BLaER1 (cell line): ENCODE data around the gene VIPAS39.

Experiments used
- H3K27ac ChIP-seq: shearing (Covaris generic); formaldehyde crosslinking; 2 replicates; pipeline ENCODE4 v1.8.1; 2022
- H3K27me3 ChIP-seq: shearing (Covaris generic); formaldehyde crosslinking; 2 replicates; pipeline ENCODE4 v1.8.1; 2022
- H3K36me3 ChIP-seq: shearing (Covaris generic); formaldehyde crosslinking; 2 replicates; pipeline ENCODE4 v1.8.1; 2022
- H3K4me1 ChIP-seq: shearing (Covaris generic); formaldehyde crosslinking; 2 replicates; pipeline ENCODE4 v1.8.1; 2022
- H3K4me2 ChIP-seq: shearing (Covaris generic); formaldehyde crosslinking; 2 replicates; pipeline ENCODE4 v1.8.1; 2022
- H3K4me3 ChIP-seq: shearing (Covaris generic); formaldehyde crosslinking; 2 replicates; pipeline ENCODE4 v1.8.1; 2022
- H3K9ac ChIP-seq: shearing (Covaris generic); formaldehyde crosslinking; 2 replicates; pipeline ENCODE4 v1.8.1; 2022
- H3K9me3 ChIP-seq: shearing (Covaris generic); formaldehyde crosslinking; 2 replicates; pipeline ENCODE4 v1.8.1; 2022
- H4K20me1 ChIP-seq: shearing (Covaris generic); formaldehyde crosslinking; 2 replicates; pipeline ENCODE4 v1.8.1; 2022
- Cebpa-rat ChIP-seq: shearing (Covaris generic); IDR thresholded peaks from 2 replicates; pipeline ENCODE4 v1.8.1; 2022

Gene VIPAS39

GRCh38 chr14:77489041-77489440, 31.6 kb upstream of the VIPAS39 start:
- Histone ChIP-seq H3K4me1 (peaks cover 20% of the 10 kb centered on the region), H3K27ac (no peak overlapping the region), H3K4me3 (no peak overlapping the region), H3K36me3 (no peaks in the 10 kb centered on the region), H3K9me3 (no peaks in the 10 kb centered on the region), H3K27me3 (no peaks in the 10 kb centered on the region), H4K20me1 (no peaks in the 10 kb centered on the region; the same call in 1 of the 2 replicates), H3K4me2 (no peak overlapping the region), H3K9ac (no peak overlapping the region)
- TF ChIP-seq Cebpa-rat = no peak

DNA sequence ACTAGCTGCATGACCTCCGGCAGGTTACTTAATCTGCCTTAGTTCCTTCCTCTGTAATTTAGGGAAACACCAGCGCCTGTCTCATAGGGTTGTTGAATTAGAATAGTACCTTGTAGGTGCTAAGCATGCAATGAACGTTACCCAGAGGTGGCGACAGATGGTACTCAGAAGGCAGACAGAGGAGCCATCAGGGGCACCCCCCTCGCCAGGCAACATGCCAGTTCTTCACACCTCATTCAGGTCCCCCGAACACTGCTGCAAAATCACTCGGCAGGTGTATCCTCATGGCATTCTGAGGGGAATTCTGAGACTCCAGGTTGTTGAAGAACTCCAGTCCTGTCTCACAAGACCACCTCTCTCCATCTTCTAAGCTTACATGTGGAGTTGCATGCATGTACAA, 31.2 kb upstream of the VIPAS39 start:
- Histone ChIP-seq H4K20me1 (no peaks in the 10 kb centered on the region; the same call in 1 of the 2 replicates), H3K27ac (no peak overlapping the region), H3K4me1 (peaks cover 25% of the 10 kb centered on the region), H3K9ac (no peak overlapping the region), H3K9me3 (no peaks in the 10 kb centered on the region), H3K36me3 (no peaks in the 10 kb centered on the region), H3K27me3 (no peaks in the 10 kb centered on the region), H3K4me2 (no peak overlapping the region), H3K4me3 (no peak overlapping the region)
- no peak for TF ChIP-seq Cebpa-rat

- Histone ChIP-seq H3K4me1 (peaks cover 49% of the 10 kb centered on the region), H3K27ac (no peak overlapping the region), H3K27me3 (no peaks in the 10 kb centered on the region), H3K4me2 (no peak overlapping the region), H3K36me3 (no peaks in the 10 kb centered on the region), H3K9ac (no peak overlapping the region), H3K9me3 (no peaks in the 10 kb centered on the region), H4K20me1 (no peaks in the 10 kb centered on the region; the same call in 1 of the 2 replicates), H3K4me3 (no peak overlapping the region)
- no peak for TF ChIP-seq Cebpa-rat
These were observed 28.7 kb upstream of the VIPAS39 start for GRCh38 chr14:77485901-77486678.

DNA sequence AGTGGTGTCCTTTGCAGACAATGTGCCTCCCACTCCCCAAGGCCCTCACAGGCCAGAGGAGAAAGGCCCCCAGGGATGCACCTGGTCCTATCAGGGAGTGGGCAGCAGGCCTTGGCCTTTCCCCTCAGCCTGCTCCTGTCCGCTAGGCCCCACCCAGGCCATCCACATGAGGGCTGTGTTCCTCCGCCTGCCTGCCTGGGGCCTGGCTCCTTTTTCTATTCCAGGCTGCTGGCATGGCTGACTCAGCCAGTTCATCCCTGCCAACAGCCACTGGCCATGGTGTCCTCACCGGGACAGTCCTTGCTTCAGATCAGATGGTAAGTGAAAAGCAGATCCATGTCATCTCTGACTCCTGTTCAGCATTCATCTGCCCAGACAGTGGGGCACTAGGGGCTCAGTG, 27.9 kb upstream of the VIPAS39 start:
- Histone ChIP-seq H3K27ac (no peak overlapping the region), H3K9ac (no peak overlapping the region), H3K36me3 (no peaks in the 10 kb centered on the region), H3K4me2 (no peak overlapping the region), H3K4me1 (peaks cover 55% of the 10 kb centered on the region), H4K20me1 (no peaks in the 10 kb centered on the region; the same call in 1 of the 2 replicates), H3K4me3 (no peak overlapping the region), H3K9me3 (no peaks in the 10 kb centered on the region), H3K27me3 (no peaks in the 10 kb centered on the region)
- no peak for TF ChIP-seq Cebpa-rat

- Histone ChIP-seq H3K4me2 (peak overlapping the region; percentile 78), H3K27ac (no peak overlapping the region), H3K36me3 (no peaks in the 10 kb centered on the region), H4K20me1 (no peaks in the 10 kb centered on the region; the same call in 1 of the 2 replicates), H3K4me1 (peaks cover 46% of the 10 kb centered on the region), H3K4me3 (no peak overlapping the region), H3K27me3 (no peaks in the 10 kb centered on the region), H3K9ac (no peak overlapping the region), H3K9me3 (no peaks in the 10 kb centered on the region)
- no peak for TF ChIP-seq Cebpa-rat
These were observed 25.0 kb upstream of the VIPAS39 start for GRCh38 chr14:77482422-77482821.

- Histone ChIP-seq H3K36me3 (no peaks in the 10 kb centered on the region), H3K27ac (no peak overlapping the region), H4K20me1 (no peaks in the 10 kb centered on the region), H3K4me3 (no peak overlapping the region), H3K9ac (no peak overlapping the region), H3K4me1 (peaks cover 42% of the 10 kb centered on the region), H3K9me3 (no peaks in the 10 kb centered on the region), H3K4me2 (no peak overlapping the region), H3K27me3 (no peaks in the 10 kb centered on the region)
- no peak for TF ChIP-seq Cebpa-rat
These were observed 21.4 kb upstream of the VIPAS39 start for GRCh38 chr14:77478796-77479195.

- no peak overlapping the region for H3K9ac ChIP-seq
- no peak overlapping the region for H3K4me3 ChIP-seq
- peaks cover 39% of the 10 kb centered on the region for H3K4me1 ChIP-seq
- no peaks in the 10 kb centered on the region for H3K36me3 ChIP-seq
- H3K4me2 ChIP-seq = no peak overlapping the region
- TF ChIP-seq Cebpa-rat = no peak
- H3K27me3 ChIP-seq = no peaks in the 10 kb centered on the region
- no peaks in the 10 kb centered on the region for H4K20me1 ChIP-seq
- no peak overlapping the region for H3K27ac ChIP-seq
- no peaks in the 10 kb centered on the region for H3K9me3 ChIP-seq
These were observed 20.6 kb upstream of the VIPAS39 start for GRCh38 chr14:77478029-77478428.

GRCh38 chr14:77475432-77476115, 18.2 kb upstream of the VIPAS39 start:
- H3K27ac ChIP-seq = no peak overlapping the region
- no peaks in the 10 kb centered on the region for H4K20me1 ChIP-seq
- no peaks in the 10 kb centered on the region for H3K9me3 ChIP-seq
- H3K9ac ChIP-seq = no peak overlapping the region
- H3K27me3 ChIP-seq = no peaks in the 10 kb centered on the region
- no peak overlapping the region for H3K4me3 ChIP-seq
- H3K4me1 ChIP-seq = peaks cover 14% of the 10 kb centered on the region
- no peaks in the 10 kb centered on the region for H3K36me3 ChIP-seq
- no peak for TF ChIP-seq Cebpa-rat
- no peak overlapping the region for H3K4me2 ChIP-seq

- no peak overlapping the region for H3K4me3 ChIP-seq
- peaks cover 14% of the 10 kb centered on the region for H3K4me1 ChIP-seq
- TF ChIP-seq Cebpa-rat = no peak
- peak overlapping the region; percentile 15; the same call in 1 of the 2 replicates for H3K4me2 ChIP-seq
- H4K20me1 ChIP-seq = 0 out of 2 replicates have a peak, but pooled peaks cover 3% of the 10 kb centered on the region
- peaks cover 8% of the 10 kb centered on the region for H3K36me3 ChIP-seq
- H3K27me3 ChIP-seq = no peaks in the 10 kb centered on the region
- H3K9ac ChIP-seq = no peak overlapping the region
- H3K27ac ChIP-seq = no peak overlapping the region
- H3K9me3 ChIP-seq = no peaks in the 10 kb centered on the region
These were observed 17.2 kb upstream of the VIPAS39 start for GRCh38 chr14:77474479-77475177.

DNA sequence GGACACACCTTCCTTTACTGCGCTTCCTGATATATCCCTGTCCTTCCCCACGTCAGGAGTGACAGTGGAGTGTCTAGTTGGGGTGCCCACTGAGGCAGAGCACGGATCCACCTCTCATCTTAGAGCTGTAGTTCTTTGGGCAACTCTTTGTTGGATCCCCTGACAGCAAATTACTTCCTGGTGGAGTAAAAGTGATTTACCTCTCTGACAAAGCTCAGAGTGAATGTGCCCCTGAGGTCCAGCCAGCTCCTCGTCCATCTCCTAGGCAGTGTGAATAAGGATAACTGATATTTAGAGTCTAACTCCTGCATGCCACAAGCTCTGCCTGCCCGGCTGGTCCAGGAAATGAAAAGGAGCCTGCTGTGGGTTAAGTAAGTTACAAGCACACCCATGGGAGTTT, 16.5 kb upstream of the VIPAS39 start:
- Histone ChIP-seq H3K9ac (no peak overlapping the region), H3K4me3 (no peak overlapping the region), H4K20me1 (peaks cover 11% of the 10 kb centered on the region), H3K9me3 (no peaks in the 10 kb centered on the region), H3K4me2 (peak overlapping the region; percentile 15; the same call in 1 of the 2 replicates), H3K27me3 (no peaks in the 10 kb centered on the region), H3K36me3 (peaks cover 15% of the 10 kb centered on the region), H3K4me1 (peaks cover 14% of the 10 kb centered on the region), H3K27ac (no peak overlapping the region)
- TF ChIP-seq Cebpa-rat = no peak
